GM21737 (cell line): ENCODE measurements around the gene RNASEH2A.
"Not testable (repeated sequence)": the region's sequence is repeated elsewhere in the genome, so short reads cannot be mapped to it uniquely, and the experiment has no call there.

ENCODE experiments used
- ATAC-seq: cut with Tn5 transposase; IDR thresholded peaks from one replicate; pipeline ENCODE4 v1.9.1; 2021; ENCODE audit warnings: mild to moderate bottlenecking, moderate library complexity; ENCODE audit not compliant: unreplicated experiment

Gene RNASEH2A

GRCh38 chr19:12828494-12828893 lies 22.1 kb downstream of the RNASEH2A start:
- ATAC-seq: no peak

DNA sequence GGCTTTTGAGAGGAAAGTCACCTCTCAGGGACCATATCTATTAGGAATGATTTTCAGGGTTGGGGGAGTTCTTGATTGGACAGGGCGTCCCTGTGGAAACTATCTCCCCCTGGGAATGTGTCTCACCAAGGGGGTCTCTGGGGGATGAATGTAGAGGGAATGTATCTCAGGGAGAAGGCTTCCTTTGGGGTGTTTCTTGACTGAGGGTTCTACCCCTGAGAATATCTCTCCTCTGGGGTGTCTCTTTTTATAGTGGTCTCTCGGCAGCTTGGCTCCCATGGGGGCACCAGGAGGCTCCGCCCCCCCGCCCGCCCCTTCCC lies 27.0 kb downstream of the RNASEH2A start:
- ATAC-seq: no peak

DNA sequence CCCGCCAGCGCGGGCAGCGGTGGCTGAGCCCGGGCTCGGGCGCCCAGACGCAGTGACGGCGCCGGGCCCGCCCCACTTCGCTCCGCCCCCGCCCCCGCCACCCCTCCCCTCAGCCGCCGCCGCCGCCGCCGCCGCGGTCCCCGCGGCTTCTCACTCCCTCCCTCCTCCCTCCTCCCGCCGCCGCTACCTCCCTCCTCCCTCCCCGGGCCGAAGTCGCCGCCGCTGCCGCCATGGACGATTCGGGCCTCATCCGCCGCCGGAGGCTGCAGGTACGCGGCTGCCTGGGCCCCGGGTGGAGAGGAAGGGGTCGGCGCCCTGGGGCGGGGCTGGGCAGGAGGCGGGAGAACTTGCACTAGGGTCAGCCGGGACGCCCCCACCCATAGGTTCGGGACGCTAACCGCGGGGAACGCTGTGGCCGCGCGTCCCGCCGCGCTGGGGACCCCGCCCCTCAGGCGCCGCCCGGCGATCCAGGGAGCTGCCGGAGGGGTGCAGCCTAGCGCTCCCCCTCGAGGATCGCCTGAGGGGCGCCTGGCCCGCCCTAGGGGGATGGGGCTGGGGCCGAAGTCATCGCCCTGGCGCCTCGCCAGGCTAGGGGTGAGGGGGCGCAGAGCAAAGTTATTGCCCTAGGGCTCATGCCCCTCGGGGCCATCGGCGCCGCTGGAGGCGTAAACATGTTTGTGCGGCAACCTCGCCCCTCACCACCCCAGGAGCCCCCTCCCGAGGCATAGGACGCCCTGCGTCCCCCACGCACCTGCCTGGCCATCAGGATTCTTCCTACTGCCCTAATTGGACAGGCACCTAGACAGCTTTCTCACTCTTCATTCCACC lies 27.6 kb downstream of the RNASEH2A start:
- no peak for ATAC-seq

- no peak for ATAC-seq
Observed at GRCh38 chr19:12834566-12834943, 28.2 kb downstream of the RNASEH2A start, which contains the start of gene RTBDN. Gene RTBDN (minus strand): TSS chr19:12834579. CDS start chr19:12829979, 4,600 bp downstream.

GRCh38 chr19:12834976-12835757 lies 28.8 kb downstream of the RNASEH2A start:
- ATAC-seq: no peak

DNA sequence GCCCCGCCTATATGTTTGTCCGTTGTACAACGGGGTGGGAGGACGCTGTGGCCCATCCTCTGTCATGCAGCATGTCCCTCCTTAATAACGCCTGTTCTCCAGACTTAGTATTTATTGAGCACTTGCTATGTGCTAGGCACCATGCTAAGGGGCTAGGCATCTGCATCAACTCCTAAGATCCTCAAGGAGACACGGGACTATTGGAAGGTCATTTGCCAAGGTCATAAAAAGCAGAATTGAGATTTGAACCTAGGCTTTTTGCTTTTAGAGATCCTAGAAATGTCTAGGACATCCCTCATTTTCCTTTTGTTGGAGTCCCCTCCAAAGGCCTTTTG lies 30.1 kb downstream of the RNASEH2A start:
- ATAC-seq: no peak

DNA sequence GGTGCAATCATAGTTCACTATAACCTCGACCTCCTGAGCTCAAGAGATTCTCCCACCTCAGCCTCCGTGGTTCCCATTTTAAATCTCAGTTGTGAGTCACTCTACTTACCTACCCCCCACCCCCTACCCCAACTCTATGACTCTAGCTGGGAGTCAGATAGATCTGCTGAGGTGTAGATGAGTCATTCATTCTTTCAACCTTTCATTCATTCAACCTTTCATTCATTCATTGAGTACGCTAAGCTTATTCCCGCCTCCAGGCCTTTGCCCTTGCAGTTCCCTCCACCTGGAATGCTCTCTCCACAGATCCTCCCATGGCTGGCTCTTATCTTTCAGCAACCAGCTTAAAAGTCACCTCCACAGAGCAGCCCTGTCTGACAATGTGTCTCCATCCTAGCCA lies 30.8 kb downstream of the RNASEH2A start:
- no peak for ATAC-seq

DNA sequence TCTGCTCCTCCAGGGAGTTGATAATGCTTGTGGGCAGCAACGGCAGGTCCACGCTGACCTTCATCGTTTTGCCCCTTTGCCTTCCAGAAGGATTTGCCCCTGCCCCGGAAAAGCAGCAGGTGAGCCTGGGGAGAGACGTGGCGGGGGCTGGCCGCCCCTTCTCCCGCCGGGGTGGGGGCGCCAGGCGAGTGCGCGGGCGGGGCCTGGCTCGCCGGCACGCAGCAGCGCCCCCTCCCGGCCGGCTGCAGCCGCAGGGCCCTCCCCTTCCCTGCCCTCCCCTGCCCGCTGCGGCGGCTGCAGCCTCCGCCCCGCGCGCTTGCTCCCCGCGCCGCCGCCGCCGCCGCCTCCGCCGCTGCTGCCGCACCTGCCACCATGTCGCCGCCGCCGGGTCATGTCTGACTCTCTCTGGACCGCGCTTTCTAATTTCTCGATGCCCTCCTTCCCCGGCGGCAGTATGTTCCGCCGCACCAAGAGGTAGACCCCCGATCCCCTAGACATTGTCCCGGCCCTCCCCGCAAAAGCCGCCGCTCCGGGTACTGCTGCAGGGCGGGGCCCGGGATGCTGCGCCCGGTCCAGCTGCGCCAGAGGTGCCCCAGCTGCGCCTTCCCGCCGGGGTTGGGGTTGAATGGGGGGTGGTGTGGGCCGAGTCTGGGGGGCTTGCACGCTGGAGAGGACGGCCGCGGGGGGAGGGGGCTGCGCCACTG lies 31.9 kb downstream of the RNASEH2A start, which contains the start of gene MAST1:
Gene MAST1, plus strand, starts transcription at position 334 of the 704 bp plus-strand sequence. Its CDS starts 58 bp downstream, at position 392.
- no peak for ATAC-seq

- ATAC-seq: no peak
Observed at GRCh38 chr19:12838886-12839756, 32.7 kb downstream of the RNASEH2A start.

DNA sequence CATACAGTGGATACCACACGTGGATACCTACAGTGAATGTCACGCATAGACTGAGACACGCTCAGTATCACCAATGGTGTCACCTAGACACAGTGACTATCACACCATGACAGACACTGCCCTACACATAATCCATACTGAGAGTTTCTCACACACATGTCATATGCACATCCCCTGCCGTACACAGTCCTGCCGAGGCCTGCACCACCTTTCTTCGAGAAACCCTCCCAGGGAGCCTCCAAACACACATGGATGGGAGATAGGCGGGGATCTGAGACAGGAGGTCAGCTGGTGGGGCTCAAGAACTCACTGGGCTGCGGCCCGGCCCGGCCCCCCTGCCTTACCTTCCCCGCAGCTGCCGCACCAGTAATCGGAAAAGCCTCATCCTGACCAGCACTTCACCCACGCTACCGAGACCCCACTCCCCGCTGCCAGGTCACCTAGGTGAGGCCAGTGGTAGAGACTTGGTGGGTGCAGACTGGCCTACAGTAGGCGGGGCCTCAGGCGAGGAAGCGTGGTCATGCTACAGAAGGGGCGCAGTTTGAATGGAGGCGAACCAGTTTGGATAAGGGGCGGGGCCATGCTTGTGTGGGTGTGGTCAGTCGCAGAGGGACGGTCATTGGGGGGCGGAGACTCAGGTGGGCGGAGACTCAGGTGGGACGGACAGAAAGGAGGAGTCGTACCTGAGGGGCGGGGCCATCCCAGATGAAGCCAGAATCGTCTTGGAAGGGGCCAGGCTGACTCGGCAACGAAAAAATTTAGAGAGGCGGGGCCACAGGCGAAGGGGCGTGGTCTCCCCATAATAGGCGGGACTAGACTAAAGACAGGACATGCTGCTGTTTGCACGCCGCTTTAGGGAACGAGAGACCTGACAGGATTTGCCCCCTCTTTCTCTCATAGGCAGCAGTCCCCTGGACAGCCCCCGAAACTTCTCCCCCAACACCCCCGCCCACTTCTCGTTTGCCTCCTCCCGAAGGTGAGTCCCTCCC lies 34.0 kb downstream of the RNASEH2A start:
- ATAC-seq: no peak

GRCh38 chr19:12841094-12841493 lies 34.7 kb downstream of the RNASEH2A start:
- no peak for ATAC-seq

GRCh38 chr19:12842511-12842910 lies 36.1 kb downstream of the RNASEH2A start:
- no peak for ATAC-seq

DNA sequence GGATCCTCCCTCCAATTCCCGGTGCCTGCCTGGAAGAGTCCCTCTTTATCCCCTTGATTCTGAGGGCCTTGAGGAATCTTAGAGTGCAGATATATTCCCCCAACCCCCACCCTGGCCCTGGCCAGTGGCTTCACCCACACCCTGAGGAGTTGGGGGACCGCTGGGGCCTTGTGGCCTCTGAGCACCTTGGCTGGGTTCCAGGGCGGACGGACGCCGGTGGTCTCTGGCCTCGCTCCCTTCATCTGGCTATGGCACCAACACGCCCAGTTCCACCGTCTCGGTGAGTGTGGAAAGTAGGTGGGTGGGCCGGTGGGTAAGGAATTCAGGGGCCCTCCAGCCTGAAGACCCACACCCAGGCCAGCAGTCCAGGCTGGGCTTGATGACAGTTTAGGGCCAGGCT lies 36.9 kb downstream of the RNASEH2A start:
- no peak for ATAC-seq

GRCh38 chr19:12843999-12844732 lies 37.8 kb downstream of the RNASEH2A start:
- no peak for ATAC-seq

GRCh38 chr19:12846613-12847012 lies 40.2 kb downstream of the RNASEH2A start:
- ATAC-seq: not testable (repeated sequence)

GRCh38 chr19:12847159-12848139 lies 41.1 kb downstream of the RNASEH2A start:
- no peak for ATAC-seq

- ATAC-seq: no peak
Observed at GRCh38 chr19:12856653-12857052, 50.3 kb downstream of the RNASEH2A start.
